NCI-H1417 treated with DMSO at 0.1 percent for 48 hours (cell line): ENCODE results near the gene STRN4.

Experiments used
- DNase-seq: peaks from one replicate; lab custom pipeline; 2025; lab: John Stamatoyannopoulos, UW

The STRN4 gene

DNA sequence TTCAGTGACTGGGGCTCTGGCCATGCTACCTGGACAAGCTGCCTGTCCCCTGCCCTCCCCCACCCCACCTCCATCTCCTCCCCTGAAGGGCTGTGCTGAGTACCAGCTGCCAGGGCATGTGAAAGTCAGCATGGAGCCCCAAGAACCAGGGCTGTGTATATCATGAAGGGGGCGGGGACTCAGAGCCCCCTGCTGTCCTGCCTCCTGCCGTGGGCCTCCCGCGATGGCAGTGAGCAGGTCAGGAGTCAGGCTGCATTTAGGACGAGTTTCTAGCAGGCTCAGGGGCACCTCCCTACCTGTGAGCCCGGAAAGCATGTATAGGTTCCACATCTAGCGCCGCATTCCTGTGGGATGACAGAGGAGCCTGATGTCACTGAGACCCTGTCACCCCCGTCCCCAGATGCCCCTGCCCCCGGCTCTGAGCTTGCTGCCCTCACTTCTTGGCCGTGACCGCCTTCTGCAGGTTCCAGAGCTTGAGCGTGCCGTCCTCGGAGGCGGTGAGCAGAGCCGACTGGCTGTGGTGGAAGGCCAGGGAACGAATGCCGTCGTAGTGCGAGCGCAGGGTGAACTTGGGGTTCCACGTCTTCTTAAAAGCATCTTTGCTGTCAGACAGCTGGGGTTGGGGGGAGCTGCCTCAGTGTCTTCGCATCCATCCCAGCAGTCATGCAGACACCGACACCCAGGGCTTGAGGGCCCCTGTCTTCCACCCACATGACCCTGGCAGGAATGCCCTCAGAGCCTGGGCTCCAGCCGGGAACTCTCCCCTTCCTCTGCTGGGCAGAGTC lies 21.0 kb downstream of the STRN4 start:
- no peak for DNase-seq

DNA sequence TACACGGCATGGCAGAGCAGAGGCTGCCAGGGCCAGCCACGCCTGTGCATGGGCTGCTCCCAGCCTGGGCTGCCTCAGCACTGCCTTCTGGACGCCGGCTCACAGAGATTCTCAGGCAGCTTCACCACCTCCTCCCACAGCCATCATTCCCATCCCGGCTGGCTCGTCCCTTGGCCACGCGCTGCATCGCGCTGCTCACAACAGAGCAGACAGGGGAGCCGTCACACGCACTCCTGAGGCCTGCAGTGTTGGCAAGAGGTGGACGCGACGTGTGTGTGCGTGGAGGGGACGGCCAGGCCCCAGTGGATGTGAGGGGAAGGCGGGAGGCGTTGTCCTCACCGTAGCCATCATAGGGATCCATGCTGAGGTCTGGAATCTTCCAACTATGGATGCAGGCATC lies 21.8 kb downstream of the STRN4 start:
- DNase-seq, result no peak

DNA sequence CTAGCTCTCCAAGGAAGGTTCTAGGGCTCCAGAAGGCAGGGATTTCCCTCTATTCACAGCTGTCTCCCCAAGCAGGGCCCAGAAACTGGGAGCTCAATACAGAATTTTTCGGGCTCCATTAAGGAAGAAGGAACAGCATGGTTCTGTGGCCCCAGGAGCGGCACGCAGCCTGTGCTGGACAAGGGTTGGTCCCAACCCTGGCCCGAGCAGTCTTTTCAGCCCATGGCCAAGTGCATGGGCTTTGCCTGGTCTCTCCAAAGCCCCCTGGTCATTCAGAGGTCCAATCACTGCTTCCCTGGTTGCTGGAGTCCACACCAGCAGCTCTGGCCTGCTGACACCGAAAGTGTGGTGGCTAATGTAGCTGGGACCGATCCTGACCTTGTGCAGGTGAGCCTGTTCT lies 22.8 kb downstream of the STRN4 start:
- DNase-seq, result no peak

DNA sequence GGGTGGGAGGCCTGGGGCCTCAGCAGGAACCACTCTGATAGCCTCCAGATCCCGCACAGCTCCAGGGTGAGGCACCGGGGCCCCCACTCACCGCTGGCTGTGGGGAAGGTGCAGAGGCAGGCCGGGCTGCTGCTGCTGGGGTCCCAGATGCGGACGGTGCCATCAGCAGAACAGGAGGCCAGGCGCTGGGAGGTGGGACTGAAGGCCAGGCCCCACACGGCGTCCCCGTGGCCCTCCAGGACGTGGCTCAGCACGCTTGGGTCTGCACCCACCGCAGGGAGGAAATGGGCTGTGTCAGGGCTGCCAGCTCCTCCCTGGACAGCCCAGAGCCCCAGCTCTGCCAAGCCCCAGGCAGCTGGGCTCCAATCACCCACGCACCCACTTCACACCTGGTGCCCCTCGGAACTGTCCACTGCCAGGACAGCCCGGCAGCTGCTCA lies 23.2 kb downstream of the STRN4 start:
- DNase-seq, result no peak

DNA sequence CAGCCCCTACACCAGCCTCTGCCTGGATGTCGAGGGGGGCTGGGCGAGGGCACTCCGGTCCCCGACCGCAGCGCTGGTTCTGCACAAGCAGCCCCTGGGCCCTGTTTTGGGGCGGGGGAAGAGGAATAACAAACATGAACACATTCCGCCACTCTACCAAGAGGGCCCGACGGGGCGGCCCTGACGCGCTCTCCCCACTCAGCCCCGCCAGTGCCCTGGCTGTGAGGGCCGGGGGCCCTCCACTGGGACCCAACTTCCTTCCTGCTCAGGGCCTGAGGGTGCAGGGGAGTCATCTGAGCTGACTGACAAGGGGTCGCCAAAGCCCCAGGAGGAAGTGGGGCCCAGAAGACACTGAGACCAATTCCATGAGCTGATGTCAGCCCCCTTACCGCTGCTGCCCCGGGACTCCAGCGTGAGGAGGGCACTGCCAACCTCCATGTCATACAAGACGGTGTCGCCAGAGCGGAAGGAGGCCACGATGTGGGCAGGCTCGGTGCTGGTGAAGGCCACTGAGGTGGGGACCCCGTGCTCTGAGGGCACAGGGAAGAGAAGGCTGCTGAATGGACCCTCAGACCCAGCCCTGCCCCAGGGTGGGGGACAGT lies 23.7 kb downstream of the STRN4 start:
- no peak for DNase-seq

DNA sequence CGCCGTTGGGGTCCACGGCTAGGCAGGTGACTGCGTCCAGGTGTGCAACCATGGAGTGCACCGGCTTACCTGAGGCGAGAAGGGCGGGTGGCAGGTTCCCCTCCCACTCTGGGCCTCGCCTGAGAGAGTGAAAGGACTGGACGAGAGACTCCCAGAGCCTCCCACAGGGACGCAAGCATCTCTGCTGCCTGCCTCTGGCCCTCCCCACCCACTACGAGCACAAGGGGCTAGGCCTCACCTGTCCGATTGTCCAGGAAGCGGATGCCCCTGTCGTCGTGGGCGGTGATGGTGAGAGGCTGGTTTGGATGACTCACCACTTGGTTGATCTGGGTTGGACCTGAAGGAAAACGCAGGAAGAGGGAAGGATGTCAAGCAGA lies 24.3 kb downstream of the STRN4 start:
- DNase-seq, result no peak

DNA sequence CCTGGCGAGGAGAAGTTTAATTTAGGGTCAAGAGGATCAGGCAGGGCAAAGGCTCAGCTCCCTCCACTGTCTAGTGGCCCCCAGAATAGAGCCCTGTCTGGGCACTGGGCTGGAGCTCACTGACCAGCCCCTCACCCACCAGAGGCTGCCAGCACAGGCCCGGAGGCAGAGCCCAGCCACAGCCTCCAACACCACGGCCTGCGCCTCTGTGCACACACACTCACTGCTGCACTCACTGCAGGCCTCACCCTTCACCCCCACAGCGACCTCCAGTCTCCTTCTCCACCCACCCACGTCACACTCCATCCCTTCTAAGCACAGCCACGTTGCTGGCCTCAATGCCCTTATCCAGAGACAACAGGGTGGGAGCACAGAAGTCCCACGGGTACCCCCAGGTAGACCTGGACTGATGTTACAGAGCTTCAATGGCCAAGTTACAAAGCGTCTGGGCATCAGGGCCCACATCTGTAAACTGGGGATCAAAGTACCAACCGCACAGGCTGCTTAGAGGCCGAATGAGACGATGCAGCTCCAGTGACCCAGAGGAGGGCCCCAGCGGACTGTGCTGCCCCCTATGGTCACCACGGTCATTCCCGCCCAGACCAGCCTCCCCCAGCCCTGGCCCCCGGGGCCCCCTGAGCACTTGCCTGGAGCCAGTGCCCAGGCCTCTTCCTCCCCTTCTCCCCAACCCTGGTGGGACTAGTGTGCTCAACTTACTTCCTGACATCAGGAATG lies 24.8 kb downstream of the STRN4 start:
- no peak for DNase-seq

DNA sequence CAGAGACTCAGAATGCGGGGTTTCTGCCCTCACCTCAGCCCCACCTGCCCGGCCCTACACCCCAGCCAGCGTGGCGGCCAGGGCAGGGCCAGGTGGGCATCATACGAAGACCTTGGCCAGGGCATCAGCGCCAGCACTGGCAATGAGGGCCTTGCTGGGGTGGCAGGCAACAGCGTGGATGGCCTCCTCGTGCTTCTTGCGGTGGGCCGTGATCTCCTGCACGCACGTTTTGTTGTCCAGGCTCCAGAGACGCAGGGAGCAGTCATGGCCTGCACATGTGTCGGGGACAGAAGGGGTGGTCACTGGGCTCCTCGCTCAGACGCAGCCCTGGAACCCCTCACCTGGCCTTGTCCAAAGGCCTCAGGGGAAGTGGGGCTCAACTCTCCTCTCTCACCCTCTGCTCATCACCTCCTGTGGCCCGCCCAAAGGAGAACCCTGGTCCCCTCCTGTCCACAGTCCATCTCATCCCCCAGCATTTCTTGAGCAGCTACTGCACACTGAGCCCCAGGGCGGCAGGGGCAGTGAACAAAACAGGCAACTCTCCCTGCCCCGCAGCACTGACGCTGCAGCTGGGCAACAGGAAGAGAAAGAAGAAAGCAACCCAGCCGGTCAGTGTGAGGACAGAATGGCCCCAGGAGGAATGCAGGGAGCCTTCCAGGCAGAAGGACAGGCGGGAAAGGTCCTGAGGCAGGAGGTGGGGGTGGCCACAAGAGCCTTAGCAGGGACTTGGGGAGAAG lies 25.6 kb downstream of the STRN4 start:
- no peak for DNase-seq

DNA sequence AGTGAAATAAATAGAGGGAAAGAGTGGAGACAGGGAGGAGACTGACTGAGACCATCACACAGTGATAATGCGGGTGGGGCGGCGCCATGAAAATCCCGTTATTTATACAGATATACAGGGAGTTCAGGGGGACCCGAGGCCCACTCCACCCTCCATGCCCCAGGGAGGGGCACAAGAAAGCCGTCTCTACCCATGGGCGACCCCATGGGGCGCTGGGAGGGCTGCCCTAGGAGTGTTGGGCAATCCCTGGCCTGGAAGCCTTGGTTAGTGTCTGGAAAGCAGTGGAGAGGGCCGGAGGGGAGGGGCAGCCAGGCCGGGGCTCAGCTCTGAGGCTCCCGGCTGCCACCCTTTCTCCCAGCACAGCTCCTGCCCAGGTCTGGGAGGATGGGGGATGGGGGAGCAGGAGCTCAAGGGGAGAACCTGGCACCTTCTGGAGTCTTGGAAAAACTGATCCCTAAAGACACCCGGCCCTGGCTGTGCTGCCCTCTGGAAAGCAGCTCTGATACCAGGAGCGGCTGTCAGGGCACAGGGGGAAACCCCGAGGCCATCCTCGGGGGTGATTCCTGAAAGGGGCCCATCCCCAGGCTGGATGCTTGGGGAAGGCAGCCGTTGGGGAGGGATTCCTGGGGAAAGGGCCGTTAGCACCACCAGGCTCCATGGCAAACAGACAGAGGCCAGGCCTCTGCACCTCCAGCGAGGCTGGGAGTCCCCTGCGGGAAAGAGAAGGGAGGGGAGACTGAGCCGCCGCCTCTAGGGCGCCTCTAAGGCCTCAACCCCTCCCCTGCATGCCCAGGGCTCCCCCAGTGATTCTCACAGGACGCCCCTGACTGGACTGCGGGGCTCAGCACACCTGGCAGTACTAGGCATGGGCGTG lies 26.4 kb downstream of the STRN4 start:
- DNase-seq, result no peak

DNA sequence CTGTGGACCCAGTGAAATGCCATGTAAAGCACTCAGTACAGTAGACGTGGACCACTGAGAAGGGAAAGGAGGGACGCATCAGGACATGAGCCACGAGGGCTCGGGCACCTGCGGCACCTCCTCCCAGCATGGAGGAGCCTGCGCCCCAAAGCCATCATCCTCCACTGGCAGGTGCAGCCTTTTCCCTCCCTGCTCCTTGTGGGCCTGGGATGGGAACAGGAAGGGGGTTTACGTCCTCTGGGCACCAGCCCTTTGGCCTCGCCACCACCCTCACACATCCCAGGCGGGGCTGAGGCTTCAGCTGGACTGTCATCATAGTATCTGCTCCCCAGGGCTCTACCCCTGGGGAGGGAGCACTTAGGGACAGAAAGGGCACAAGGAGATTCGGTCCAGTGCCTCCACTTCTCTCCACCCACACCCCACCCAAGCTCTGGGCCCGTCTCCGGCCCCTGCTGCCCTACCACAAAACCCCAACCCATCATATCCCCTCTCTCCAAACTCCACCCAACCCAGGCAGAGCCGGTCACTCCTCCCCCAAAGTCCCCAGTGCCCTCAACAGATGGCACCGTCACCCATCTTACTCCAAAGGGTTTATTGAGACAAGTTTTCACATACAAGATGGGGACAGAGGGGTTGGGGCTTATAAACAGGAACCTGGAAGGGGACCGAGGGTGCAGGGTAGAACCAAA lies 27.2 kb downstream of the STRN4 start:
- no peak for DNase-seq

DNA sequence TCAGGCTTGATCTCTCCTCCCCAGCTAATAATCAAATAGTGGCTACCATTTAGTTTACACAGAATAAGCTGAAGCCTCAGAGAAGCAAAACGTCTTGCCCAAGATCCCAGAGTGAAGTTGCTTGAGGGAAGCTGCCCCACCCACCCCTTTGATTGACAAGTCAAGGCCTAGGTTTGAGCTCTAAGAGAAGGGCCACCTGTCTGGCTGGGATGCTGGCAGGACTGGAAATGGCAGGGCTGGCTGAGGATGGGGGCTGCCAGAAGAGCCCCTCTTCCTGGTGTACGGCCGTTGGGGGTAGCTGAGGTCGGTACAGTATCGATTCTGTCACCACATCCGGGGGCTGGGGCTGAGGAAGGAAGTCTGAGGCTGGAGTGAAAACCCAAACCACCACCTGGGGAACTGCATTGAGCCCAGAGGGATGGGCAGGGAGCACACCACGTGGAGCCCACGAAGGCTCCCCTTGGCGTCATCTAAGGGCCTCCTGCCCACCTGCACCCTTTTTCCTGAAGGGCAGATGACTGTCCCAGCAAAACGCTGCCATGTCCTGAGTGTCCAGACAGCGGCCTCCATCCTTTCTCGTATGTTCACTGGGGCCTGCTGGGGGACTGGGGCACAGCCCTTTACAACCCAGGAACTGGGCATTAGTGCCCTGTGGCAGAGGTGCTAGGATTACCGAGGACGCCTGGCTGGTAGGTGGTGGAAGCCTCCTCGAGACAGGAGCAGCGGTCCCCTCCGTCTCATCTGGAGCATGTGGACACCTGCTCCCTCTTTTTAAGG lies 27.9 kb downstream of the STRN4 start:
- DNase-seq, result no peak

DNA sequence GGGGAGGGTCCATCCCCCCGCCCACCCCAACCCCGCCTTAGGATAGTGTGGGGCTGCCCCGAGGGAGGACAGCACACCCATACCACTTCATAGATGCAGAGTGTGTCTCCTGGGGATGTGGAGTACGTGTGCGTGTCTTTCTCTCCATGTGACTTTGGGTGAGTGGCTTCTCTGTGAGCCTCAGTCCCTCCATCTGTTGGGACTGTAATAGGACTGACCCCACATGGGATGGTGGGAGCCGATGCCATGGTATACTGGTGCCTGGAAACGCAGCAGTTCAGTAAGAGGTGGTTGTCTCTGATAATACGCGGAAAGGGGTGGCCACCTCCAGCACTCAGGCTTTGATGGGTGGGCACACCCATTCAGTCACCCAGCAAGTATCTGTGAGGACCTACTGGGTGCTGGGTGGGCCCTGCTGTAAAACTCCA lies 28.5 kb downstream of the STRN4 start:
- DNase-seq, result no peak

DNA sequence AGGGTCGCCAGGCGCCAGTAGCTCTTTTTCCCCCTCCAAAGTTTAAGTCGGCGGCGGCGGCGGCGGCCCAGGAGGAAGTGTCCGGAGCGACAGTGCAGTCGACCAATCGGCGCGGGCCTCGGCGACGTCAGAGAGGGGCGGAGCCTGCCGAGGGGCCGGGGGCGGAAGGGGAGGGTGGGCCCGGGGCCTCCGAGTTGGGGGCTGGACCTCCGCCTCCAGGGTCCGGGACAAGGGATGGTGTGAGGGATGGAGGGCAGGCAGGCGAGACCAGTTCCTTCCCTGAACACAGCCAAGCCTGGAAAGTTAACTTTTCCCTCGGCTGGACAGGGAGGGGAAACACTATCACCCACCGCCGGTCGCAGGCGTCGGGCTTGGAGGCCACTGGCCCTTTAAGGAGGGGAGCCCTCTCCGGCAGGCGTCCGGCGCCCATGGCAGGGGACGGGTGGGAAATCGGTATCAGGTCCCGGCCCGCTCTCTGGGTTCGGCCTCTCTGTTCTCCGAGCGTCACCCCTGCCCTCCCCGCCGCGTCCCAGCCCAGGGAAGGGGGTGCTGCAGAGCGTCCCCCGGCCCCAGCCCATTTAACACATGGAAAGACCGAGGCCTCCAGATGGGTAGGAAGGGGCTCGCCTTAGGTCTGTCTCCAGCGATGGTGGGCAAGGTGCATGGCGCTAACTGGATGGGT lies 29.1 kb downstream of the STRN4 start, which contains the start of gene PRKD2:
PRKD2 (minus strand) TSS at position 81 of the 682 bp plus-strand sequence. CDS start 744 bp downstream, outside the sequence.
- no peak for DNase-seq

DNA sequence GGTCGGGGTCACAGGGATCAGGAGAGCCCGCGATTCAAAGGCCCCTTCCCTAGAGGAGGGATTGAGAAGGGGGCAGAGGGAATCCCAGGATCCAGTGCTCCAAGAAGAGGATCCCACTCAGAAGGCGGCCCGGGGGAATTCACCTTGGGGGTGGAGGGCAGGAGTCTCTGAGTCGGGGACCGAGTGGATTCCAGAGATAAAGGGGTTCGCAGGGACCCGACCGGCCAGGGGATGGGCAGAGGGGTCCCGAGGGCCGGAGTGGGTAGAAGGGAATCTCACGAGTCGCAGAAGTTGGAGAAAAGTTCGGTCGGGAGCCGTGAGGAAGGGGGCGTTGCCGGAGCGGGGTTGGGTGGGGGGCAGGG lies 29.6 kb downstream of the STRN4 start:
- no peak for DNase-seq

DNA sequence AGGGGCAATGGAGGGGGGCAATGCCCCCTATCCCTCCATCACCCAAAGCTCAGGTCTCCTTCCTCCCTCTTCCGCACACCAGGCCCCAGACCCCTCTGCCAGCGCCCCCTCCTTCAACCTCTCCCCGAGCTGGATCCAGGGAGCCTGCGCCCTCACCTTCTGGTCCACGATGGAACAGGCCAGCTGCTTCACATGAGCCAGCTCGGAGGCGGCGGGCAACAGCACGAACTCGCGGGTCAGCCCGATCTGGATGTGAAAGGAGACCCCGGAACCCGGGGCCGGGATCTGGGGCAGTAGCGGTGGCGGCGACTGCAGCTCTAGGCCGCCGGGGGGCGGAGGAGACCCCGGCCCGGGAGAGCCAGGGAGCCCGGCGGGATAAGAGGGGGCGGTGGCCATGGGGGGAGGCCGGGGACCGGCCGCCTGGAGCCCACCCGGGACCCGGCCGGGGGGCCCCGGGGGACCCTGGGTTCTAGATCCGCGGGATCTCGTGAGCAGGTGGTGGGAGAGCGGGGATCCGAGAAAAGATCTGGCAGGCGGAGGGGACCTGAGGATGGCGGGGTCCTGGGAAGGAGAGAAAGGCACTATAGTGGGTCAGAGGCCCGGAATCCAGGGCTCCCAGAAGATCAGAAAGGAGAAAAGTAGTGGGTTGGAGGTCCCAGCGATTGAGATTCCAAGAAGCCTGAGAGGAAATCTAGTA lies 30.1 kb downstream of the STRN4 start:
- no peak for DNase-seq

DNA sequence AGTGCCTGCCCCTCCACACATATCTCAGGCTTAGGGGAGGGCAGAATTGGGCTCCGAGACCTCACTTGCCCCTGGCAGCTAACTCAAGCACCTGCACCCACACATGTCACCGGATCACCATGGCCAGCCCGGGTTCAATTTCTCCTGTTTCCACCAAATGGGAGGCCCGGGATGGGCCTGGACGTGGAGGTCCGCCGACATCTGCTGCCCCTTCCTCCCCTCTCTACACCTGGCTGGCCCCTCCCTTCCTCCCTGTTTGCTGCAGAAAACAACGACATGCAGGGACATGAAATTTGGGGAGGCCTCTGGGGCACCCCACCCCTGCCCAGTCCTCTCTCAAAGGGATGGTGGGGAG lies 30.7 kb downstream of the STRN4 start:
- DNase-seq, result no peak

DNA sequence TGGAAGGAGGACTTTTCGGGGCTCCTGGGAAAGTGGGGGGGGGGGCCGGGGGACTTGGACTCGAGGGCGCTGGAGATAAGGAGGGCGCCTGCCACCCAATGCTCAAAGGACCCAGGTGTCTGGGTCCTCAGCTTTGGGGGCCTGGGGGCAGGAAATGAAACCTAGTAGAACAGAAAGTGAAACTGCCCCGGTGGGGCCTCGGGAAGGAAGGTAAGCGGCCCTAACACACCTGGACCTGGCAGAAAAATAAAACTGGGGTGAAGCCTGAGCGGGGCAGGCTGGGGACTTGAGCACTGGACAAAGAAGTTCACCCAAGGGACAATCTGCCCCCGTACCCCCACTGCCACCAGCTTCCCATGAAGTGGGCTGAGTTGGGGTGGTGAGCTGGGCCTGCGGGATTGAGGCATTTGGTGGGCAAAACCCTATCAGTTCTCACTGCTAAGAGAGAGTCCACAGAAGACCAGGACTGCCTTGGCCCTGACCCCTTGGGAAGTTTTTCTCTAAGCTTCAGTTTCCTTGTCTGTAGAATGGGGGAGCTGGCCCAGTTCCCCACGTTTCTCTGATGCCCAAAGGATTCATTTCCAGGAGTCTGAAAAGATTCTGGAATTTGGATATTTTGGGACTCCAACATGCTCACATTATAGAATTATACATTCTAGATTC lies 31.7 kb downstream of the STRN4 start:
- DNase-seq, result no peak

DNA sequence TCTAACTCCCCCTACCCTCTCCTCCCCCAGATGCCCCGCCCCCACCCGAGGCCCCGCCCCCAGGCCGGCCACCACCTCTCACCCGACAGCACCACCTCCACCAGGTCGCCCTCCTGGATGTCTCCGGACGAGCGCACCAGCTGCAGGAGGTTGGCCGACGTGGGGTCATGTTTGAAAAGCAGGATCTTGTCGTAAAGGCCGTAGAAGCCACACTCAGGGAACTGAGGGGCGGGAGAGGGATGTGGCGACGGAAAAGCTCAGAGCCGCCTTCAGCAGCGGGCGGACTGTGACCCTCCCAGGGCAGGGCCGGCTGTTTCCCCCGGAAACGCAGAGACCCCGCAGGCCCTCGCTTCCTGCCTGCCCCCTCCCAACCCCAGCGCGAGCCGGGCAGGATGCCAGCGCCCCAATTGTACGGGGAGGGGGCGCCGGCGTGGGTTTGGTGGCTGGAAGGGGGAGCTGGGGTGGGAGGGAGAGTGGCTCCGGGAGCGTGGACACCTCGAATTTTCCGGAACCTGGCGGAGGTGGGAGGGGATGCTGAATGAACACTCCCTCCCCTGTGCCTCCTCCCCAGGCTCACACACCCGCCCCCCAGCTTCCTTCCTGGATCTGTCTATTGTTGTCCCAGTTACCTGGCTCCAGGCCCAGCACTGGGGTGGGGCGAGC lies 32.3 kb downstream of the STRN4 start:
- no peak for DNase-seq
